Measurements from ENCODE around the gene PYM1.
"Not testable (repeated sequence)": the region's sequence is repeated elsewhere in the genome, so short reads cannot be mapped to it uniquely, and the experiment has no call there.

Gene PYM1

GRCh38 chr12:55908726-55909512, 18.8 kb downstream of the PYM1 start:
- no peak for DNase-seq

- DNase-seq = no peak
Observed at GRCh38 chr12:55906056-55906455, 21.6 kb downstream of the PYM1 start.

GRCh38 chr12:55901881-55902490, 25.7 kb downstream of the PYM1 start:
- DNase-seq = no peak

GRCh38 chr12:55899082-55899481, 28.6 kb downstream of the PYM1 start:
- no peak for DNase-seq

- no peak for DNase-seq
Observed at GRCh38 chr12:55893723-55894122, 34.0 kb downstream of the PYM1 start.

- no peak for DNase-seq
Observed at GRCh38 chr12:55891310-55891709, 36.4 kb downstream of the PYM1 start.

- no peak for DNase-seq
Observed at GRCh38 chr12:55885113-55885512, 42.6 kb downstream of the PYM1 start.

GRCh38 chr12:55877824-55878223, 49.9 kb downstream of the PYM1 start:
- no peak for DNase-seq

GRCh38 chr12:55875704-55876467, 51.8 kb downstream of the PYM1 start:
- DNase-seq = no peak

GRCh38 chr12:55874443-55874842, 53.3 kb downstream of the PYM1 start:
- DNase-seq = no peak

- DNase-seq = not testable (repeated sequence)
Observed at GRCh38 chr12:55866454-55867004, 61.2 kb downstream of the PYM1 start.

- DNase-seq = no peak
Observed at GRCh38 chr12:55865327-55865726, 62.4 kb downstream of the PYM1 start.

GRCh38 chr12:55862931-55863330, 64.8 kb downstream of the PYM1 start:
- not testable (repeated sequence) for DNase-seq

GRCh38 chr12:55862286-55862685, 65.4 kb downstream of the PYM1 start:
- DNase-seq = no peak

- DNase-seq = no peak
Observed at GRCh38 chr12:55861871-55862270, 65.8 kb downstream of the PYM1 start.

- no peak for DNase-seq
Observed at GRCh38 chr12:55861396-55861795, 66.3 kb downstream of the PYM1 start.

GRCh38 chr12:55852740-55853139, 75.0 kb downstream of the PYM1 start:
- no peak for DNase-seq

Measured in NCI-H524 treated with DMSO at 0.1 percent for 48 hours (cell line).